Activated CD8-positive, alpha-beta memory T cell treated with anti-CD3 and anti-CD28 coated beads, Interleukin-2, amount 10 ng/mL, durations not matched to agents 7 days and 5 days (primary cell): ENCODE data around the gene FADS3. TPM values are rescaled to one million over a fixed set of nuclear protein-coding genes. Genes with fewer than 3 reads are reported as not detected.
"Not testable (repeated sequence)": the region's sequence is repeated elsewhere in the genome, so short reads cannot be mapped to it uniquely, and the experiment has no call there.

Experiments
- ATAC-seq: fragments of 150-1000 bp; cut with Tn5 transposase; one replicate; pipeline ENCODE4 v1.10.0; 2021; ENCODE audit warnings: moderate library complexity
- CTCF ChIA-PET: fragments of 350-600 bp; sonication (Branson Sonifier 250); formaldehyde crosslinking; loops from one replicate; lab custom pipeline; 2021; ENCODE audit warnings: antibody characterized with exemption; lab: Charles Lee
- DNase-seq: peaks from one replicate; pipeline ENCODE4 v3.0.0-alpha.2; 2020
- H3K27ac Mint-ChIP-seq: one replicate; pipeline ENCODE4 v1.8.0; 2021; ENCODE audit warnings: mild to moderate bottlenecking, mixed read lengths
- H3K27me3 Mint-ChIP-seq: one replicate; pipeline ENCODE4 v1.8.0; 2021; ENCODE audit warnings: mixed read lengths
- H3K36me3 Mint-ChIP-seq: one replicate; pipeline ENCODE4 v1.8.0; 2021; ENCODE audit warnings: mild to moderate bottlenecking, mixed read lengths
- H3K4me1 Mint-ChIP-seq: one replicate; pipeline ENCODE4 v1.8.0; 2021; ENCODE audit warnings: mixed read lengths
- H3K4me3 Mint-ChIP-seq: one replicate; pipeline ENCODE4 v1.8.0; 2021; ENCODE audit warnings: mild to moderate bottlenecking, moderate library complexity, mixed read lengths
- H3K9me3 Mint-ChIP-seq: one replicate; pipeline ENCODE4 v1.8.0; 2022; ENCODE audit warnings: low read depth, mixed read lengths
- total RNA-seq, 2 experiments: library from RNA; stranded (reverse); gene quantifications; one replicate each; pipeline ENCODE4 v1.2.3, GENCODE V29; 2021

FADS3 gene
- total RNA-seq, 2 experiments from 2014 or later: 2.6 to 7.7 TPM

GRCh38 chr11:61889831-61890230 is 1.5 kb downstream of the FADS3 start:
- H3K4me1 Mint-ChIP-seq: peaks cover 3% of the 10 kb centered on the region
- no peak for ATAC-seq
- H3K9me3 Mint-ChIP-seq: no peaks in the 10 kb centered on the region
- no peak overlapping the region for H3K4me3 Mint-ChIP-seq
- no peaks in the 10 kb centered on the region for H3K36me3 Mint-ChIP-seq
- CTCF ChIA-PET: interaction anchor here (3.8 to 6.0 kb wide), 4 partner anchors 9 to 218 kb away, joined by 17 to 40 read pairs (median 26); no protein-coding TSS in a partner anchor
- H3K27me3 Mint-ChIP-seq: peaks cover 9% of the 10 kb centered on the region
- H3K27ac Mint-ChIP-seq: no peak overlapping the region
- DNase-seq: no peak

GRCh38 chr11:61888590-61888989 is 2.8 kb downstream of the FADS3 start:
- H3K27ac Mint-ChIP-seq: no peak overlapping the region
- peaks cover 3% of the 10 kb centered on the region for H3K4me1 Mint-ChIP-seq
- H3K9me3 Mint-ChIP-seq: no peaks in the 10 kb centered on the region
- H3K27me3 Mint-ChIP-seq: peaks cover 9% of the 10 kb centered on the region
- DNase-seq (no peak), ATAC-seq (no peak)
- H3K4me3 Mint-ChIP-seq: no peak overlapping the region
- H3K36me3 Mint-ChIP-seq: no peaks in the 10 kb centered on the region
- CTCF ChIA-PET: interaction anchor here (5.1 to 6.0 kb wide), 2 partner anchors 10 to 193 kb away, joined by 31 to 40 read pairs; no protein-coding TSS in a partner anchor

GRCh38 chr11:61887839-61888494 is 3.4 kb downstream of the FADS3 start:
- no peak overlapping the region for H3K4me3 Mint-ChIP-seq

DNA sequence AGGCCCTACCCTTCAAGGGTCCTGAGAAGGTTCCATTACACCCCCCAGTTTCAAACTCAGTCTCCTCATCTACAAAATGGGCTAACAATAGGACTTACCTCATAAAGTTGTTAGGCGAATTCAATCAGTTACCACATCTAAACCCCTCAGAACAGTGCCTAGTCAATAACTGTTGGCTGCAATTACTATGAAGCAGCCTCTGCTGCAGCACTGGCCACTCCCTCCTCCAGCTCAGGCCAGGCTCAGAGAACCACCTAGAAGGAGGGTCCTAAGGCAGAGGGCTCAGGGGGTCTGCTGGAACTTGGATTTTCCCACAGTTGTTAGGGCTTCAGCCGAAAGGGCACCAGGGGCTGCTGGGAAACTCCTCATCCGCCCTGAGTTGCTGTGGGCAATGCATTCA is 4.7 kb downstream of the FADS3 start:
- no peak overlapping the region for H3K4me3 Mint-ChIP-seq
- DNase-seq: no peak
- peaks cover 3% of the 10 kb centered on the region for H3K4me1 Mint-ChIP-seq
- no peak overlapping the region for H3K27ac Mint-ChIP-seq
- H3K27me3 Mint-ChIP-seq: no peaks in the 10 kb centered on the region
- ATAC-seq: no peak
- H3K9me3 Mint-ChIP-seq: no peaks in the 10 kb centered on the region
- no peaks in the 10 kb centered on the region for H3K36me3 Mint-ChIP-seq
- CTCF ChIA-PET: interaction anchor here (1.1 to 5.1 kb wide), 2 partner anchors 12 to 89 kb away, joined by 4 to 31 read pairs; no protein-coding TSS in a partner anchor

More at GRCh38 chr11:61887839-61888494, 3.4 kb downstream of the FADS3 start:
- DNase-seq (no peak), ATAC-seq (no peak)
- Mint-ChIP-seq H3K36me3 (no peaks in the 10 kb centered on the region), H3K9me3 (no peaks in the 10 kb centered on the region), H3K4me1 (peaks cover 3% of the 10 kb centered on the region), H3K27me3 (peaks cover 9% of the 10 kb centered on the region), H3K27ac (no peak overlapping the region)
- CTCF ChIA-PET: interaction anchor here (5.1 to 6.0 kb wide), 2 partner anchors 10 to 194 kb away, joined by 31 to 40 read pairs; no protein-coding TSS in a partner anchor

GRCh38 chr11:61885784-61886580 is 5.4 kb downstream of the FADS3 start:
- Mint-ChIP-seq H3K4me1 (peaks cover 3% of the 10 kb centered on the region), H3K36me3 (no peaks in the 10 kb centered on the region), H3K27me3 (no peaks in the 10 kb centered on the region), H3K9me3 (no peaks in the 10 kb centered on the region), H3K27ac (no peak overlapping the region), H3K4me3 (no peak overlapping the region)
- CTCF ChIA-PET: interaction anchor here (0.7 to 8.5 kb wide), 4 partner anchors 11 to 222 kb away, joined by 3 to 54 read pairs (median 18); no protein-coding TSS in a partner anchor
- no peak for ATAC-seq
- no peak for DNase-seq

- CTCF ChIA-PET: interaction anchor here (0.7 to 8.5 kb wide), 2 partner anchors 12 to 223 kb away, joined by 3 to 54 read pairs; no protein-coding TSS in a partner anchor
- Mint-ChIP-seq H3K4me3 (no peak overlapping the region), H3K27me3 (no peaks in the 10 kb centered on the region), H3K36me3 (no peaks in the 10 kb centered on the region), H3K4me1 (no peaks in the 10 kb centered on the region), H3K27ac (no peak overlapping the region), H3K9me3 (no peaks in the 10 kb centered on the region)
- no peak for ATAC-seq
- no peak for DNase-seq
Observed at GRCh38 chr11:61885166-61885778, 6.1 kb downstream of the FADS3 start.

GRCh38 chr11:61883947-61884346 is 7.4 kb downstream of the FADS3 start:
- no peak overlapping the region for H3K4me3 Mint-ChIP-seq
- DNase-seq (no peak), ATAC-seq (no peak)
- H3K4me1 Mint-ChIP-seq: no peaks in the 10 kb centered on the region
- CTCF ChIA-PET: interaction anchor here (0.5 to 8.5 kb wide), 5 partner anchors 13 to 819 kb away, joined by 3 to 54 read pairs (median 4); no protein-coding TSS in a partner anchor
- no peak overlapping the region for H3K27ac Mint-ChIP-seq
- H3K27me3 Mint-ChIP-seq: no peaks in the 10 kb centered on the region
- no peaks in the 10 kb centered on the region for H3K36me3 Mint-ChIP-seq
- H3K9me3 Mint-ChIP-seq: no peaks in the 10 kb centered on the region

GRCh38 chr11:61883327-61883726 is 8.0 kb downstream of the FADS3 start:
- CTCF ChIA-PET: interaction anchor here (0.5 to 8.5 kb wide), 5 partner anchors 14 to 820 kb away, joined by 3 to 54 read pairs (median 4); no protein-coding TSS in a partner anchor
- no peaks in the 10 kb centered on the region for H3K36me3 Mint-ChIP-seq
- H3K4me3 Mint-ChIP-seq: no peak overlapping the region
- H3K4me1 Mint-ChIP-seq: no peaks in the 10 kb centered on the region
- H3K27me3 Mint-ChIP-seq: no peaks in the 10 kb centered on the region
- no peaks in the 10 kb centered on the region for H3K9me3 Mint-ChIP-seq
- H3K27ac Mint-ChIP-seq: no peak overlapping the region
- ATAC-seq (no peak), DNase-seq (no peak)

DNA sequence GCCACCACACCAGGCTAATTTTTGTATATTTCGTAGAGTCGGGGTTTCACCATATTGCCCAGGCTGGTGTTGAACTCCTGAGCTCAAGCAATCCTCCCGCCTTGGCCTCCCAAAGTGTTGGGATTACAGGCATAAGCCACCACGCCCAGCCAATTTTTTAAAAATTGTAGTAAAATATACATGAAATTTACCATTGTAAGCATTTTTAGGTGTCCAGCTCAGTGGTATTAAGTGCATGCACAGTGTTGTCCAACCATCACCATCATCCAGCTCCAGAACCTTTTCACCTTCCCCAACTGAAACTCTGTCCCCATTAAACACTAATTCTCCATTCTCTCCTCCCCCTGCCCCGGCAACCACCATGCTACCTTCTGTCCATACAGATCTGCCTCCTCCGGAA is 8.5 kb downstream of the FADS3 start:
- CTCF ChIA-PET: interaction anchor here (0.8 to 8.5 kb wide), 2 partner anchors 15 to 198 kb away, joined by 3 to 54 read pairs; no protein-coding TSS in a partner anchor
- Mint-ChIP-seq H3K27me3 (no peaks in the 10 kb centered on the region), H3K9me3 (no peaks in the 10 kb centered on the region)

DNA sequence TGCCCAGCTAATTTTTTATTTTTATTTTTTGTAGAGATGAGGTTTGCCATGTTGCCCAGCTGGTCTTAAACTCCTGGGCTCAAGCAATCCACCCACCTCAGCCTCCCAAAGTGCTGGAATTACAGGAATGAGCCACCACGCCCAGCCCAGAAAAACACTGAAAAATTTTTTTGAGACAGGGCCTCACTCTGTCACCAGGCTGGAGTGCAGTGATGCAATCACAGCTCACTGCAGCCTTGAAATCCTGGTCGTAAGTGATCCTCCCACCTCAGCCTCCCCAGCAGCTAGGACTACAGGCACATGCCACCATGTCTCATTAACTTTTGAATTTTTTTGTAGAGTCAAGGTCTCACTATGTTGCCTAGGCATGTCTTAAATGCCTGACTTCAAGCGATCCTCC is 9.1 kb downstream of the FADS3 start:
- not testable (repeated sequence) for DNase-seq, H3K27ac Mint-ChIP-seq, H3K4me1 Mint-ChIP-seq, H3K27me3 Mint-ChIP-seq, H3K9me3 Mint-ChIP-seq, H3K4me3 Mint-ChIP-seq, H3K36me3 Mint-ChIP-seq, ATAC-seq
- CTCF ChIA-PET: interaction anchor here (0.8 to 8.5 kb wide), 4 partner anchors 10 to 199 kb away, joined by 3 to 54 read pairs (median 5); no protein-coding TSS in a partner anchor

More for the DNA sequence above, 8.5 kb downstream of the FADS3 start:
- Mint-ChIP-seq H3K4me3 (no peak overlapping the region), H3K36me3 (no peaks in the 10 kb centered on the region), H3K4me1 (no peaks in the 10 kb centered on the region), H3K27ac (no peak overlapping the region)
- no peak for DNase-seq
- no peak for ATAC-seq

GRCh38 chr11:61881397-61881796 is 9.9 kb downstream of the FADS3 start:
- CTCF ChIA-PET: interaction anchor here (1.0 to 8.5 kb wide), 8 partner anchors 9 to 227 kb away, joined by 3 to 54 read pairs (median 5); no protein-coding TSS in a partner anchor
- no peak overlapping the region for H3K4me3 Mint-ChIP-seq
- no peaks in the 10 kb centered on the region for H3K4me1 Mint-ChIP-seq
- no peak overlapping the region for H3K27ac Mint-ChIP-seq
- H3K9me3 Mint-ChIP-seq: no peaks in the 10 kb centered on the region
- ATAC-seq (no peak), DNase-seq (no peak)
- no peaks in the 10 kb centered on the region for H3K27me3 Mint-ChIP-seq
- H3K36me3 Mint-ChIP-seq: no peaks in the 10 kb centered on the region

DNA sequence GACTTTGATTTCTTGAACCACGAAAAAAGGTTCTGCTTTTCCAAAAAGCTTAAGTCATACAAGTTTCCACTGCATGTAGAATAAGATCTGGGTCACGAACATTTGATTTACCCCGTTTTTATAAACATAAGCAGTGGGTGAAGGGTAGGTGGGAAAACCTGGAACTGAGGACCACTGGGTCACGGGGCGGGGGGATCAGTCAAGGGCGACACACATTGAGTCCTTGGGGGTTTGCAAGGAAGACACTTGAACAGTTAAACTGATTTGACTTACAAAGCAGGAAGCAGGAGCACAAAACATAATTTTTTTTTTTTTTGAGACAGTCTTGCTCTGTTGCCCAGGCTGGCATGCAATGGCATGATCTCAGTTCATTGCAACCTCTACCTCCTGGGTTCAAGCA is 10.9 kb downstream of the FADS3 start:
- Mint-ChIP-seq H3K27me3 (no peaks in the 10 kb centered on the region), H3K4me3 (no peak overlapping the region), H3K9me3 (no peaks in the 10 kb centered on the region), H3K27ac (no peak overlapping the region), H3K4me1 (no peaks in the 10 kb centered on the region), H3K36me3 (no peaks in the 10 kb centered on the region)
- DNase-seq (no peak), ATAC-seq (no peak)
- CTCF ChIA-PET: interaction anchor here (1.0 to 8.5 kb wide), 8 partner anchors 9 to 227 kb away, joined by 4 to 54 read pairs (median 5); no protein-coding TSS in a partner anchor
